ENCODE results near the gene PARD3. TPM values are rescaled to one million over a fixed set of nuclear protein-coding genes. Genes with fewer than 3 reads are reported as not detected.

The PARD3 gene
- total and polyA plus RNA-seq, 8 donors, result 25.6 to 54.5 (median 47.8) TPM

DNA sequence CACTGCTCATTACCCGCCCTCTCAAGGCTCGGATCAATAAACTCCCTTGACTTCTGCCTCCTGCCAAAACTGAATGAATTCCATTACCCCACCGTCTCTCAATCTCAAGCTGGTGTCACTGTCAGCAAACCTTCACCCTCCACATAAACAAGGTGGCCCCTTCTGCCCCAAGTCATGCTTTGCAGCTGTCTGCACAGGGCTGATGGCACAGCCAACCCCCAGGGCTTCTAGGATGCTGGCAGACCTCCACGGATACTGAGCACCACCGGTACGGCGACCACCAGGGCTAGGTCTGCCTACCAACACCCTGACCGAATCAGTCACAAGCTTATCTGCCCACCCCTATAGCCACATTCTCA, 46.1 kb downstream of the PARD3 start:
- Histone ChIP-seq H3K27me3 (no peaks in the 10 kb centered on the region), H3K9me3 (no peaks in the 10 kb centered on the region), H3K36me3 (no peaks in the 10 kb centered on the region), H3K27ac (no peak overlapping the region), H3K4me3 (no peak overlapping the region), H3K4me1 (peaks cover 5 to 16% of the 10 kb centered on the region in 2 donors)
- intact Hi-C loops (cut with DNase I), result no loop called here
- ATAC-seq (peak; percentile 3), DNase-seq (no peak)
- TF ChIP-seq, protein P1, sequence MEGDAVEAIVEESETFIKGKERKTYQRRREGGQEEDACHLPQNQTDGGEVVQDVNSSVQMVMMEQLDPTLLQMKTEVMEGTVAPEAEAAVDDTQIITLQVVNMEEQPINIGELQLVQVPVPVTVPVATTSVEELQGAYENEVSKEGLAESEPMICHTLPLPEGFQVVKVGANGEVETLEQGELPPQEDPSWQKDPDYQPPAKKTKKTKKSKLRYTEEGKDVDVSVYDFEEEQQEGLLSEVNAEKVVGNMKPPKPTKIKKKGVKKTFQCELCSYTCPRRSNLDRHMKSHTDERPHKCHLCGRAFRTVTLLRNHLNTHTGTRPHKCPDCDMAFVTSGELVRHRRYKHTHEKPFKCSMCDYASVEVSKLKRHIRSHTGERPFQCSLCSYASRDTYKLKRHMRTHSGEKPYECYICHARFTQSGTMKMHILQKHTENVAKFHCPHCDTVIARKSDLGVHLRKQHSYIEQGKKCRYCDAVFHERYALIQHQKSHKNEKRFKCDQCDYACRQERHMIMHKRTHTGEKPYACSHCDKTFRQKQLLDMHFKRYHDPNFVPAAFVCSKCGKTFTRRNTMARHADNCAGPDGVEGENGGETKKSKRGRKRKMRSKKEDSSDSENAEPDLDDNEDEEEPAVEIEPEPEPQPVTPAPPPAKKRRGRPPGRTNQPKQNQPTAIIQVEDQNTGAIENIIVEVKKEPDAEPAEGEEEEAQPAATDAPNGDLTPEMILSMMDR (IDR thresholded peaks at IDR 0.05), result no peak

DNA sequence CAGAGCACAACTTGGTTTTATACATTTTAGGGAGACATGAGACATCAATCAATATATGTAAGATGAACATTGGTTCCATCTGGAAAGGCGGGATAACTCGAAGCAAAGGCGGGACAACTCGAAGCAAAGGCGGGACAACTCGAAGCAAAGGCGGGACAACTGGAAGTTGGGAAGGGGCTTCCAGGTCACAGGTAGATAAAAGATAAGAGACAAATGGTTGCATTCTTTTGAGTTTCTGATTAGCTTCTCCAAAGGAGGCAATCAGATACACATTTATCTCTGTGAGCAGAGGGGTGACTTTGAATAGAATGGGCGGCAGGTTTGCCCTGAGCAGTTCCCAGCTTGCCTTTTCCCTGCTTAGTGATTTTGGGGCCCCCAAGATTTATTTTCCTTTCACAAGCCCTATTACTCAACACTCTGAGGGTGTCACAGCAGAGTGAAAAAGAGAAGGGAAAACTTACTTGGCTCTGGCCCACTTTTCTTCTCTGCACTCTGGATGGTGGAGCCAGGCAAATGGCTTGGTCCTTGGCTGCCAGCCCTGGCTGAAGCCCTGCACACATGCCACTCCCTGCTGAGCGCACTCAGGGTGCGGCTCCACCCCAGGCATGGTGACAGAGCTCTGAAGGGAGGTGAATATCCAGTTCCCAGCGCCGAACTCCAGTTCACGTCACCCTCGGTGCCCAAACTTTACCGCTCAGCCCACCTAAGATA, 46.7 kb downstream of the PARD3 start:
- no peaks in the 10 kb centered on the region for H3K27me3 ChIP-seq
- H3K4me1 ChIP-seq, result peaks cover under 1 to 10% of the 10 kb centered on the region in 2 donors
- peak in 3 of 4 donors; percentile 71 to 90 (median 83) for DNase-seq
- TF ChIP-seq, protein P1 (IDR thresholded peaks at IDR 0.05), result no peak
- no peaks in the 10 kb centered on the region for H3K36me3 ChIP-seq
- ATAC-seq, result peak; percentile 98
- H3K9me3 ChIP-seq, result no peaks in the 10 kb centered on the region
- H3K4me3 ChIP-seq, result no peak overlapping the region
- intact Hi-C loops (cut with DNase I), result no loop called here
- peak overlapping the region in 1 of 2 donors; percentile 13 for H3K27ac ChIP-seq

DNA sequence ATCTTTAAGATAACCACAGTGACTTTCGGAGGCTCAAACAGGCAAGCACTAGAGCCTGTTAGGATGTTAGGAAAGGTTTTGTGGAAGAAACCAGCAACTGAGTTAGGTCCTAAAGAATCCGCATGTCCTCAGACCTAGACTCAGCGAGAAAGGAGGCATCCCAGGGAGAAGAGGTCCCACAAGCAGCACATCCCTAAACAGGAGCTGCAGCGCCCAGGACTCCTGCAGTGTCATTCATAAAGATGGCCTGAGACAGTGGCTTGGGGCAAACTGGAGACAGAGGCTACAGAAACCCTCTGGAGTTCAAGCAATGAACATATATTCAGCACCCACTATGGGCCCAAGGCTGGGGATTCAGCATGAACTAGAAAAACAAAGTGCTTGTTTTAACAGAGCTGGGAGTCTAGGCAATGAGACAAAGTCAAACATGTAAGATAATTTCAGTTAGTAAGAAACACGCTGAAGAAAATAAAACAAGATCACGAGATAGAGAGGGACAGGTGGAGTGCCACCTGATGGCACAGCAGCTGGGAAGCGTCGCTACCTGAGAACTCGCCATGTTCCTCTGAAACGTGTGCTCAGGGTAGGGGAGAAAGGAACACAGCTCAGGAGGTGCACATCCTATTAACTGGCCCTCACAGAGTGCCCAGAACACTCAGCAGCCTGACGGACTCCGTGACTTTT, 48.1 kb downstream of the PARD3 start:
- Histone ChIP-seq H3K9me3 (no peaks in the 10 kb centered on the region), H3K4me1 (peaks cover 0 to 8% of the 10 kb centered on the region in 2 donors), H3K4me3 (no peak overlapping the region), H3K27ac (no peak overlapping the region), H3K36me3 (no peaks in the 10 kb centered on the region), H3K27me3 (no peaks in the 10 kb centered on the region)
- DNase-seq, result no peak
- no peak for ATAC-seq
- TF ChIP-seq, protein P1 (IDR thresholded peaks at IDR 0.05), result no peak
- intact Hi-C loops (cut with DNase I), result no loop called here

DNA sequence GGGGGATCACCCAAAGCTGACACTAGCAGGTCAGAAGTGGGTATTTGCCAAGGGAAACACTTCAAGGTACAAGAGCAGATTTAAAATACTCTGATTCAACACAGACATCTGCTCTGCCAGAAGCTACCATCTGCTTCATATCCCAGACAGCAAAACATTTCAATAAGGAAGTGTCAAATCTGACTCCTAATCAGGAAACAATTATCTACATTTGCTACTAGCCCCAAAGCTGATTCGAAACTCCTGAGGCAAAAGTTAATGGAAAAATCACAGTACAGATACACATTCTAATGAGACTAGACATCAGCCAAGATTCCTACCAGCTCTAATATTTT, 48.9 kb downstream of the PARD3 start:
- Histone ChIP-seq H3K4me3 (no peak overlapping the region), H3K9me3 (no peaks in the 10 kb centered on the region), H3K4me1 (peaks cover 0 to 8% of the 10 kb centered on the region in 2 donors), H3K27ac (no peak overlapping the region), H3K36me3 (no peaks in the 10 kb centered on the region), H3K27me3 (no peaks in the 10 kb centered on the region)
- DNase-seq, result peak in 2 of 4 donors; percentile 70 to 78
- intact Hi-C loops (cut with DNase I), result no loop called here
- TF ChIP-seq, protein P1 (IDR thresholded peaks at IDR 0.05), result no peak
- ATAC-seq, result no peak

DNA sequence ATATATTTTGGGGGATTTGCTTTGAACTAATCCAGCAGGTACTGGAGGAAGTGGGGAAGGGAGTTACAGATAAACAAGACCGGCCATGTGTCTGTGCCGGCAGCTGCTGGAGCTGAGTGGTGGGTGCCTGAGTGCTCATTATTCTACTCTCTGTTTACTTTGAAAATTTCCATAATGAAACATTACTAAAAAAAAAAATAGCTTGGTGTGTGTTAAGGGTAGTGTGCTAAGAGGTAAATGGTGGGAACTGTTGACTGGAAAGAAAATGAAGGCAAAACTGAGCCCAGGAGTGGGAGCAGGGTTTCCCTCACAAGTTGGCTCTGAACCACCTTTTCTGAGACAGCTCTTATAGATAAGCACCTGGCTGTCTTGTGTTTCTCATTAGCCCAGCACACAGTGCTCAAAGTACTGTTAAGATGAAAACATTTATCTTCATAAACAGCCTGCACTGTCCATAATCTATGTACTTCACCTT, 50.6 kb downstream of the PARD3 start:
- DNase-seq (no peak), ATAC-seq (peak; percentile 13)
- TF ChIP-seq, protein P1 (IDR thresholded peaks at IDR 0.05), result no peak
- H3K27ac ChIP-seq, result no peak overlapping the region
- H3K4me3 ChIP-seq, result no peak overlapping the region
- peaks cover 0 to 8% of the 10 kb centered on the region in 2 donors for H3K4me1 ChIP-seq
- H3K27me3 ChIP-seq, result no peaks in the 10 kb centered on the region
- H3K9me3 ChIP-seq, result no peaks in the 10 kb centered on the region
- intact Hi-C loops (cut with DNase I), result no loop called here
- no peaks in the 10 kb centered on the region for H3K36me3 ChIP-seq
